Fibroblast of skin of abdomen (primary cell): ENCODE data around the gene SOX12. TPM values are rescaled to one million over a fixed set of nuclear protein-coding genes. Genes with fewer than 3 reads are reported as not detected.

Experiments
- DNase-seq: peaks from one replicate; pipeline ENCODE4 v3.0.0-alpha.2; 2013
- polyA plus RNA-seq, 2 experiments: library from polyadenylated mRNA; unstranded; fragments of 120-200 nt; gene quantifications; one replicate each; pipeline ENCODE4 v1.2.1, GENCODE V29; 2013; ENCODE audit not compliant: insufficient read length in 2 of 2

Gene SOX12
- polyA plus RNA-seq (2013, experiment 1 of 2; ENCODE audit: insufficient read length) = 34.8 TPM
- 36.7 TPM for polyA plus RNA-seq (2013, experiment 2 of 2; ENCODE audit: insufficient read length)

DNA sequence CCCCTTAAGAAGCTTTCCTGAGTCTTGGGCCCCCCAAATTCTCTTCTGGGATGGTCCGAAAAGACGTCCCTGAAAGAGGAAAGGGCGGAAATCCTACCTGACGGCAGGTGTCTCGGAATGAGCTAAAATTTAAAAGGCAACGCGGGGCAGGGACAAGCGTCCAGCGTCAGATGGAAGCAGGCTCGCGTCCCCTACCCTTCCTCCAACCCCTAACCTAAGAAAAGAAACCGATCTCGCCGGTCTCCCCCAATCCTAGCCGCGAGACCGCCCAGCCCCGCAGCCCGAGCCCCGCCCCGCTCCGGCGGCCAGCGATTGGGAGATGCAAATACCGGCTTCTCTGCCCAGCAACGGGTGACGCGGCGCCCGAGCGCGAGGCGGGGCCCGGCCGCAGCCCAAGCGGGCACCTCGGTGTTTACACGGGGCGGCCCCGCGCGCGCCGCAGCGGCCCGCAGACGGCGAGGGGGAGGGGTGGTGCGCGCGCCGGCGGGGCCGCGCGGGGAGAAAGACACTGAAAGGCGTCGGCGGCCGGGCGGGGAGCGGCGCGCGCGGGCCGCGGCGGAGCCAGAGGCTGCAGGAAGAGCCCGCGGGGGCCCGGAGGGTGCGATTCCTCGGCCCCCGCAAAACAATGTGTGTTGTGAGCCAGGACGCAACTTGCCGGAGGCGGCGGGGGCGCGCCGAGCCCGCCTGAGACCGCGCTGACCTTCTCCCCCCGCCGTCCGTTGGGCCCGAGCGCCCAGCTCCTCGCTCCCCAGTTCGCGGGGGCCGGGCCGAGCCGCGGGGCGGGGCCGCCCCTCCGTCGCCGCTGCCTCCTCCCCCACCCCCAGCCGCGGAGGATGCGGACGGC, at the start of gene SOX12:
Gene SOX12, plus strand, starts transcription at position 508 of the 844 bp plus-strand sequence. CDS start 373 bp downstream, outside the sequence.
- peak; percentile 94 for DNase-seq

DNA sequence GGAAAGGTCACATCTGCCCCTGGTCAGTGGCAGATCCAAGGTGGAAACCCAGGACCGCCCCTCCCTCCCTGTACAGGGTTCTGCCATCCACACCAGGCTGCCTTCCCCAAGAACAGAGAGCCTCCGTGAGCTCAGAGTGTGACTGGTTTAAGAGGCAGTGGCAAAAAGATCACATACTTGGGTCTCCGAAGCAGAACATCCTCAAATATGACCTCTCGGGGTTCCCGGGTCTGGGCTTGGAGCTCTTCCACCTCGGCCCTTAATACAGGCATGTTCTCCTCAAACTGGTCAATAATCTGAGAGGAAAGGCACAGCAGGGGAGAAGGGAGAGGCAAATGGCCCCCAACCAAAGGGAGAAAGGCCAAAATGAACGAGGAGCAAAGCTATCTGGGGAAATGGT, 49.6 kb upstream of the SOX12 start:
- no peak for DNase-seq

DNA sequence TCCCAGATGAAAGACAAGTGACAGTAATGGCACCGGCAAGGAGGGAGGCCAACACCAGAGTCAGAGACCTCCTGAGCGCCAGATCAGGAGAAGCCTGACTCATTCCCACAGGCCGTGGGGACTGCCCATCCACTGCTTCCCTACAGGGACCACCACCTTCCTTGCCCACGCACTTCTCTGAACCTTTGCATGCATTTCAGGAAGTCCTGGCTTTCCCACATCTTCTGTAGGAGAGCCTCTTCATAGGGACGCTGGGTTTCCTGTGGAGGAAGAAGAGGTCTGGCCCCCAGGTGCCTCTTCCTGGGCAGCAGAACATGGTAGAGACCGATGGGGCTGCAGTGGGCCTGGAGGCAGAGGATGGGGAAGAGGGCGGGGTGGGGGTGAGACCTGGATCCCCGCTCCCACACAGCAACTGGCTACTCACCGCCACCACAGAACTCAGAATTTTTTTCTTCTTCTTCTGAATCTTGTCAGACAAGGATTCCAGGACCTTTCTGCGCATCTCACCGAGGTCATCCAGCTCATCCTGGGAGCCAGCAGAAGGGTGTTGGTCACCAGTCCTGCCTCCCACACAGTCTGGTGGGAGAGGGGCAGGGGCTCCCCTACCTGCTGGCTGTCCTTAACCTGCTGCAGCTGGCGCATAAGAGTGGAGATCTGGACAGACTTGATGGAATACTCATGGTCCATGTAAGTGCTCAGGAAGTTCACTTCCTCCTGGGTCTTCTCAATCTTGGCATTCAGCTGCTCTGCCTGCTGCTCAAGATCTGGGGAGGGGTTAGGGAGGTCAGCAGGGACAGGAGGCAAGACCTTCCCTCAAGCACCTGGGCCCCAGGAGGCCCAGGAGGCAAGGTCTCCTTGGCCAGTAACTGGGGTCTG, 48.5 kb upstream of the SOX12 start:
- no peak for DNase-seq

DNA sequence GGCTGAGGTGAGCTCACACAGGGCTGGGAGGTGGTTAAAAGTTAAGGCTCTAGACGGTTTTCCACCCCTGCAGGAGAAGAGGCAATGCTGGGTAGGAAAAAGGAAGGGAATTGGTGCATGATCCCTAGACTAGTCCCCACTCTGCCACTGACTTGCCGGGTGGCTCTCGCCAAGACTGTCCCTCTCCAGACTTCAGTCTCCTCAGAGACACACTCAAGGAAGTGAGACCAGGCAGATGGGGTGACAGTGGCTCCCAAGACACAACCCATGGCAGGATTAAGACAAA, 47.9 kb upstream of the SOX12 start:
- DNase-seq = no peak

DNA sequence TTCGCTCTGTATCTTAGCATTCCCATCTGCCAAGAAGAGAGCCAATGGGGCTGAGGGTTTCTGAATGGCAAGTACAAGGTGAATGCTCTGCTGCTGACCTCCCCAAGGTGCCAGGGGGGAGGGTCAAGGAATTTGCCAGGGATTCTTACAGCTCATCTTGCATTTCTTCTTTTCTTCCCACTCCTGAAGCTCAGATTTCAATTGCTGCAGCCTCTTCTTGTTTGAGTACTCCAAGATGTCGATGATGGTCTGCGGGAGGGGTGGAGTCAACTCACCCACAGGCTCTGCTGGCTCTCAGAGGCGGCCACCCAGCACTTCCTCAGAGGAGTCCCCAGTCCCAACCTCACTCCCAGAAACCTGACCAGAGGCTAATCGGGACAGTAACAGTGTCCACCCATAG, 47.2 kb upstream of the SOX12 start:
- DNase-seq = no peak

DNA sequence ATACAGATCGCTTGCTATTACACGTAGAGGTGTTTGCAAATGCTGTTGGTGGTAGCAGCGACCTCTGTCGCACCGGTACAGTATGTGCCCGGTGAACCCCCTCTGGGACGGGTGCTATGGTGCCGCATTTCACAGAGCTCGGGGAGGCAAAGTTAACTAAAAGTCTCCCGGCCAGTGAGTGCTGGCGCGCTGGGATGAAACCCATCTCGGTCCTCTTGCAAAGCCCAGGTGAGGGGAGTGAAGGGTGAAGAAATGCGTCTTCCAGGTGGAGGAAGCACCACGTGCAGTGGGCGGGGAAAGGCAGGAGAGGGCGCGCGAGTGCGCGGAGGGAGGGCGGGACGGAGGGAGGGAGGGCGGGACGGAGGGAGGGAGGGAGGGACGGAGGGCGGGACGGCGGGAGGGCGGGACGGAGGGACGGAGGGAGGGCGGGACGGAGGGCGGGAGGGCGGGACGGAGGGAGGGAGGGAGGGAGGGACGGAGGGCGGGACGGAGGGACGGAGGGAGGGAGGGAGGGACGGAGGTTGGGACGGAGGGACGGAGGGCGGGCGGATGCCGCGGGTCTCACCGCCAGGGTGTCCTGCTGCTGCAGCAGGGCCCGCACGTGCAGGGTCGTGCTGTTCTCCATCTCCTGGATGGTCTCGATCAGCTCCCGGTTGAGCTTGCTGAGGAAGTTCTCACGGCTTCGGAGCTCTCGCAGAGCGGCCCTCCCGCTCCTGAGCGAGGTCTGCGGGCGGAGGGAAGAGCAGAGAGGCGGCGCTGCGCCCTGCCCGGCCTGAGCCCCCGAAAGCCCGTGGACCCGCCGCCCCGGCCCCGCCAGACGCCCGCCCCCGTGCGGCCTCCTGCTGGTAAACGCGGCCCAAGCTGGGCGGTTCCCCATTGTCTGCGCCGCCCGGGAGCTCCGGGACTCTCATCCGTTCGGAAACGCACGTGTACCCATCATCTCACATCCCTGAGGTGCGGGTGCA, 46.5 kb upstream of the SOX12 start:
- no peak for DNase-seq

DNA sequence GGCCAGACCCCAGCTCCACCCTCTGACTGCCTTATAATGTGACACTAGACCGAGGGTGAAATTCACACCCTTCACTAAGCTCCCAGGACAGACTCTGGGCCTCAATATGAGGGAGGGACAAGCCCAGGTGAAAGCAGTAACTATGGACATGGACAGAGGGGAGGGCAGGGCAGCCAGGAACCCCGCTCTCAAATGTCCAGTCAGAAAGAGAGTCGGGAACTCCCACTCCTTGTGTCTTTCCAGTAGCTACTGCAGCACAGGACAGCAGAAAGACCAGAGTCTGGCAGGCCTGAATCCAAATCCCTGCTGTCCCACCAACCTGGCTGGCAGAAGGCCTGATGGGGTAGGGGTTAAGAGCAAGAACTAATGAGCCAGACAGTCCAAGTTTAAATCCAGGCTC, 41.2 kb upstream of the SOX12 start:
- no peak for DNase-seq

DNA sequence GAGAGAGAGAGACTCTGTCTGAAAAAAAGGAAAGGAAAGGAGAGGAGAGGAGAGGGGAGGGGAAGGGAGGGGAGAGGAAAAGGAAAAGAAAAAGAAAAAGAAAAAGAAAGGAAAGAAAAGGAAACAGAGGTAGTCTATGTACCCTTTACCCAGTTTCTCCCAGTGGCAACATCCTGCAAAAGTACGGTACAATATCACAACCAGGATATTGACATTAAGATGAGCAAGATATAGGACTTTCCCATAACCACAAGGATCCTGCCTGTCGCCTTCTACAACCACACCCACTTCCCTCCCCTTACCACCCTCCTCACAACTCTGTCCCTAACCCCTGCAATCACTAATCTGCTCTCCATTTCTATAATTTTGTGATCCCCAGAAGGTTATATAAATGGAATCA, 38.8 kb upstream of the SOX12 start:
- no peak for DNase-seq

DNA sequence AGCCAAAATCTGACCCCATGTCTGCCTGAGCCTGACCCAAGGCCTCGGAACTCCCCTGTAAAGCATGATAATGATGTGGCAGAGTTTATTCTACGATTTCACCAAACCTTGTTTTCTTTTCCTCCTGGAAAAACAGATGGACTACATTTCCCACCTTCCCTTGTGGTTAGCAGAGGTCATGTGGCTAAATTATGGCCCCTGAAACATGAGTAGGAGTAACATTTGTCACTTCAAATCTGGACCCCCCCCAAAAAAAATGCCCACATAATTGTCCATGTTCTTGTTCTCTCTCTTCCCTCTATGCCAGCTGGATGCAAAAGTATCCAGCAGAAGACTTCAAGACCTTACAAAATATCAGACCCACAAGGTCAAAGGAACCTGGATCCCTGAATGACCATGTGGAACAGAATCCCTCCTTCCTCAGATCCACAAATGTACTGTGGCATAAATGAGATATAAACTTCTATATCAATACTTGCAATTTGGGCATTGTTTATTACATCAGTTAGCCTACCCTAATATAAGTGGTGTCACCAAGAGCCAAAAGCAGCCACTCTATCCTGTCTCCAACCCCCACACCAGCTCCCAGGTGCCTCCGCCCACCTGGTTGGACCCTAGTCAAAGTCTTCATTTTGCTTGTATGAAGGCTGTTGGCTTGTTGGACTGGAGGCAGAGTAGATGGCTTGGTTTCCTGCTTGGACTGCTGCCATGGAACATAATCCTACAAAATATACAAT, 36.2 kb upstream of the SOX12 start:
- no peak for DNase-seq

DNA sequence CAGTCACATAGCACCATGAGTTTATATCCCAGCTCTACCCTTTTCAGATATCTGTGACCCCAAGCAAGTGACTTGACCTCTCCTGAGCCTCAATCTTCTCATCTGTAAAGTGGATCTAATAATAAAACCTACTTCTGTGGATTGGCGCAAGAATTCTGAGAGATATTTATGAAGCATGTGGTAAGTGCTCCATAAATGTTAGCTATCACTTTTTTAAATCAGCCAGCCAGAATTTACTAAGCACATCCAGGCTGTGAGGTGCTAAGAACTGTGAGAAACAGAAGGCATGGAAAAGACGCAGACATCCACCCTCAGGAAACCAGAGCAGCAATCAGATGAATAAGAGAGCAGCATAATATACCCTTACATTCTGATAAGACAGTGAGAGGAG, 35.7 kb upstream of the SOX12 start:
- DNase-seq = no peak

DNA sequence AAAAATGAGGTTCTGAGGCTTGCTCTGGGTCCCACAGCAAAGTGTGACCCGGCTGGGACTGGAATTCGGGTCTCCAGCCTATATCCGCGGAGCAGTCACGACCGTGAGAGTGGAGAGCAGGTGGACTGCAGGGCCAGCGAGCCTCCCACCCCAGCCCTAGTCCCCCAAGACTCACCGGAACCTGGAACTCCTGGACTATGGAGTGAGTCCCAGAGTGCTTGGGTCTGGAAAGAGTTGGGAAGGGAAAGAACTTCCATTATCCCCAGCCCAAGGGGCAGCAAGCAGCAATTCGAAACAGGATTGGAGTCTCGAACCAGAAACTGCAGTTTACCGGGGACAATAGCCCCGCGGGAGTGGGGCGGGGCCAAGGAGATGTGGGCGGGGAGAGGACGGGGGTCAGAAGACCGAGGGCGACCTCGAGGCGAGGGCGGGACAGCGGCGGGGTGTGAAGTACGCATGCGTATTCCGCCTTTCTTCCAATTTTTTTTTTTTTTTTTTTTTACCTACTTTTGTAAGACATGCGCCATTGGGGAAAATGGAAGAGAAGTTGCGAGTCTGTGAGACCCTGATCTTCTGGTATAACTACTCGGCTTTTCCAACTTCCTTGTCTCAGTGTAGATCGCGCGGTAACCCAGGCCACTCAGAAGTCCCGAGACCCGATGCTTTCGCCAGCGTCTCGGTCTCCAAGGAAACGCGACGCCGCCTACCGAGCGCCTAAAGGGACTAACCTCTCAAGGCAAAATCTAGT, 35.1 kb upstream of the SOX12 start, which contains the start of gene C20orf96:
Gene C20orf96, minus strand, starts transcription at position 667 of the 748 bp plus-strand sequence. Its CDS starts 140 bp downstream, at position 527.
- DNase-seq = peak; percentile 93

DNA sequence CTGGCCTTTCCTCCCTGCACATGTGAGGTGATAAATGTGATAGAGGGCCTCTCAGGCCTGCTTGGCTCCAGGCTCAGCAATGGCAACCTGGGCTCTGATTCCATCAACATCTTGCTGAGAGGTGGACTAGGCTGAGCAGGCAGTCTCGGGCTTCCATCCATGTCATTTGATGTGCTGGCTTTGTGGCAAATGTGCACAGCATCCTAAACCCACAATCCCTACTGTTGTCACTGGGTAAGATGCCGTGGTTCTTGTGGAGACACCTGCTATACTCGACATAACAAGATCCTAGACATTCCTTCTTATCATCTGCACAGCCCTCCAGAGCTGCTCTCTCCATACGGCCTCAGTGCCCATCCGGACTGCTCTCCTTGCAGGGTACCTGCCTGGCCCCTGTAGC, 30.8 kb upstream of the SOX12 start:
- no peak for DNase-seq

DNA sequence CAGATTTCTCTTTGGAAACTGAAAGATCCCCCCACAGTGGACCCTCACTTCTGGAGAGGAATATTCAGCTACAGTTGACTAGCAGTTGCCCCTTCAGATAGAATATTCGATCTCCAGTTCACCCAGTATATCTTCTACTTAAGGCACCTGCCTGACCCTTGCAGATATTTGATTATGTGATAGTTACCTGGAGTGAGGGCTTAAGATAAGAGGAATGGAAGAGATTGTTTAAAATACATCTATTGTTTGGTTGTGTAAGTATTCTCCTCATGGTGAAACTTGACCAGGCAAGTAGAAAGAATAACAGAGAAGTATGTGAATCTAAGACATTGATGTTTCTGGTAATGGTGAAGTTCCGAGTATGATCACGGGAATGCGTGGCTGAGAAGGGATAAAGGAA, 29.5 kb upstream of the SOX12 start:
- no peak for DNase-seq

DNA sequence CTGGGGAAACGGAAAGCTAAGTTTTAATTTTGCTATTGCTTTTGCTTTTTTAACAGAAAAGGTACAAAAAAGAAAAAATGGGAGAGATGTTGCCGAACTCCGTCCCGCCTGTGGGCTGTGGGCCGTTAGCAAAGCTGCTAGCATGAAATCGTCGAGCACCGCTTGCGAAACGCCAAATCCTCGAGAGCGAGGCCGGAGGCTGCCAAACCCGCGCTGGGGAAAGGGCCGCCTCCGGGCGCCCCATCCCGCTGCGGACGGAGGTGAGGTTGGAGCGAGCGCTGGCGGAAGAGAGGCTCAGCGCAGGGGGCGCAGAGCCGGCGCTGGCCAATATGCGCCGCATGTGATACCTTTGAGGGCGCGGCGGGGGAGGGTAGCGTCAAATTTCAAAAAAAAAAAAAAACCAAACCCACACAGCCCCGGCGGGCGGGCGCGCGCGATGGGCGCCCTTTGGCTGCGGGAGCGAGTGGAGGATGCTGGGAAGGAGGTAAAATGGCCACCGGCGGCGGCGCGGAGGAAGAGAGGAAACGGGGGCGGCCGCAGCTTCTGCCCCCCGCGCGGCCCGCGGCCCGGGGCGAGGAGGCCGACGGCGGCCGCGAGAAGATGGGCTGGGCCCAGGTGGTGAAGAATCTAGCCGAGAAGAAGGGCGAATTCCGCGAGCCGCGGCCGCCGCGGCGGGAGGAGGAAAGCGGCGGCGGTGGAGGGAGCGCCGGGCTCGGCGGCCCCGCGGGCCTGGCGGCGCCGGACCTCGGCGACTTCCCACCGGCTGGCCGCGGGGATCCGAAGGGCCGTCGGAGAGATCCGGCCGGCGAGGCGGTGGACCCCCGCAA, 28.0 kb upstream of the SOX12 start, which contains the start of gene ZCCHC3:
Gene ZCCHC3, plus strand, starts transcription at position 473 of the 827 bp plus-strand sequence. Its CDS starts 17 bp downstream, at position 490.
- peak; percentile 97 for DNase-seq

DNA sequence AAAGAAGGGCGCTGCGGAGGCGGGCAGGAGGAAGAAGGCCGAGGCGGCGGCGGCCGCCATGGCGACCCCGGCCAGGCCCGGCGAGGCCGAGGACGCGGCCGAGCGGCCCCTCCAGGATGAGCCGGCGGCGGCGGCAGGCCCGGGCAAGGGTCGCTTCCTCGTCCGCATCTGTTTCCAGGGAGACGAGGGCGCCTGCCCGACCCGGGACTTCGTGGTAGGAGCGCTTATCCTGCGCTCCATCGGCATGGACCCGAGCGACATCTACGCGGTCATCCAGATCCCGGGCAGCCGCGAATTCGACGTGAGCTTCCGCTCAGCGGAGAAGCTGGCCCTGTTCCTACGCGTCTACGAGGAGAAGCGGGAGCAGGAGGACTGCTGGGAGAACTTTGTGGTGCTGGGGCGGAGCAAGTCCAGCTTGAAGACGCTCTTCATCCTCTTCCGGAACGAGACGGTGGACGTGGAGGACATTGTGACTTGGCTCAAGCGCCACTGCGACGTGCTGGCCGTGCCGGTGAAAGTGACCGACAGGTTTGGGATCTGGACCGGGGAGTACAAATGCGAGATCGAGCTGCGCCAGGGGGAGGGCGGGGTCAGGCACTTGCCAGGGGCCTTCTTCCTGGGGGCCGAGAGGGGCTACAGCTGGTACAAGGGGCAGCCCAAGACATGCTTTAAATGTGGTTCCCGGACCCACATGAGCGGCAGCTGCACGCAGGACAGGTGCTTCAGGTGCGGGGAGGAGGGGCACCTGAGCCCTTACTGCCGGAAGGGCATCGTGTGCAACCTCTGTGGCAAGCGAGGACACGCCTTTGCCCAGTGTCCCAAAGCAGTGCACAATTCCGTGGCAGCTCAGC, 27.2 kb upstream of the SOX12 start:
- DNase-seq = peak; percentile 67

DNA sequence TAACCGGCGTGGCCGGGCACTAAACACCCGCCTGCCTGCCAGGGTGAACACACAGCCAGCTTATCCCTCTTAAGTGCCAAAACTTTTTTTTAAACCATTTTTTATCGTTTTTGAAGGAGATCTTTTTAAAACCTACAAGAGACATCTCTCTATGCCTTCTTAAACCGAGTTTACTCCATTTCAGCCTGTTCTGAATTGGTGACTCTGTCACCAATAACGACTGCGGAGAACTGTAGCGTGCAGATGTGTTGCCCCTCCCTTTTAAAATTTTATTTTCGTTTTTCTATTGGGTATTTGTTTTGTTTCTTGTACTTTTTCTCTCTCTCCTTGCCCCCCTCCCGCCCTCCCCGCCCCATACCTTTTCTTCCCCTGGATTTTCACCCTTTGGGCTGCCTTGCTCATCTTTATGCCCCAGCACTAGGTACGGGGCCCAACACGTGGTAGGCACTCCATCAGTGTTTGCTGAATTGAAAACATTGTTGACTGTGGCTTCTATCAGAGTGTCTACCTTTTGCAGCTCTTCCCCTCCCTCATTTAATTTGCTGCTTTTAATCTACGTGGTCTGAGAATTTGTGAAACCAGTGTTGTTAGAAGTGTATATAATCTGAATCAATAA, 26.5 kb upstream of the SOX12 start:
- DNase-seq = no peak

DNA sequence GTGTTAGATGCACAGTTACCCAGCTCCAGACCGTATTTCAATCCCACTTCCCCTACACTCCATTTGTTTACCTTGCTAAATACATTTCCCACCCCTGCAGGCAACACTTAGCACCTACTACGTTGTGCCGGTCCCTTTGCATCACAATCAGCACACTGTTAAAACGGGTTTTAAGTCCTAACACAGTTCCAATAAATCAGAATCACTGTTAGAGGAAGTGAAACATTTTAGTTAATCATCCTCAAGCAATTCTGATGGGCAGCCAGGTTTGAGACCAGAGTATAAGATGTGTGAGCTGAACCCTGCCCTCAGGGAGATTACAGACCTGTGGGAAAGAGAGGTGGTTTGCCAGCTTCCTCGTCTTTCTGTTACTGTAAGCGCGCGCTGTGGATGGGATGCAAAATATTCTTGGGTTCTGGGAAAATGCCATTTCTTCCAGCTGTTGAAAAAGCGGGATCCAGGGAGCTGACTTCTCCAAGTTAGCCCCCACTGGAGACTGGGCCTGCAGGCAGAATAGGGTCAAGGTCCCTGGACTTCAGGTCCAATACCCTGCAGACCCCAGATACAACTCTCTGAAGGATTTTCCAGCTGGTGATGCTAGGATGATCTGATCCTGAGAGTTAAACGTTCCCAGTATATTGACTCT, 24.9 kb upstream of the SOX12 start:
- no peak for DNase-seq
